Ishikawa (cell line): ENCODE results near the gene SCP2D1.

ENCODE experiments used
- CEBPB ChIP-seq: IDR thresholded peaks from 2 replicates; pipeline ENCODE4 v1.6.1; 2012
- CREB1 ChIP-seq: IDR thresholded peaks from 2 replicates; pipeline ENCODE4 v1.6.1; 2012; ENCODE audit warnings: low read depth
- EGR1 ChIP-seq: IDR thresholded peaks from 2 replicates; pipeline ENCODE4 v1.6.1; 2012
- EP300 ChIP-seq: IDR thresholded peaks from 2 replicates; pipeline ENCODE4 v1.6.1; 2012; ENCODE audit warnings: borderline replicate concordance
- FOXM1 ChIP-seq: IDR thresholded peaks from 2 replicates; pipeline ENCODE4 v1.6.1; 2012; ENCODE audit warnings: low read depth, borderline replicate concordance
- MAX ChIP-seq: IDR thresholded peaks from 2 replicates; pipeline ENCODE4 v1.6.1; 2012
- NFIC ChIP-seq: IDR thresholded peaks from 2 replicates; pipeline ENCODE4 v1.6.1; 2012
- RAD21 ChIP-seq: IDR thresholded peaks from 2 replicates; pipeline ENCODE4 v1.6.1; 2012; ENCODE audit warnings: low read depth
- REST ChIP-seq: IDR thresholded peaks from 2 replicates; pipeline ENCODE4 v1.6.1; 2012; ENCODE audit warnings: low read depth, mild to moderate bottlenecking
- TAF1 ChIP-seq: IDR thresholded peaks from 2 replicates; pipeline ENCODE4 v1.6.1; 2012; ENCODE audit warnings: low read depth, mild to moderate bottlenecking
- TCF12 ChIP-seq: IDR thresholded peaks from 2 replicates; pipeline ENCODE4 v1.6.1; 2012; ENCODE audit warnings: low read depth
- TEAD4 ChIP-seq: IDR thresholded peaks from 2 replicates; pipeline ENCODE4 v1.6.1; 2012
- USF1 ChIP-seq: IDR thresholded peaks from 2 replicates; pipeline ENCODE4 v1.6.1; 2012
- YY1 ChIP-seq: IDR thresholded peaks from 2 replicates; pipeline ENCODE4 v1.6.1; 2012; ENCODE audit warnings: low read depth
- ZBTB7A ChIP-seq: IDR thresholded peaks from 2 replicates; pipeline ENCODE4 v1.6.1; 2012; ENCODE audit warnings: low read depth

The SCP2D1 gene

GRCh38 chr20:18813483-18813882, at the start of gene SCP2D1:
Gene SCP2D1 (plus strand): TSS chr20:18813783. CDS start chr20:18813816, 33 bp downstream.
- TF ChIP-seq TAF1 (no peak), ZBTB7A (no peak), CREB1 (no peak), REST (no peak), TCF12 (no peak), USF1 (no peak), MAX (no peak), RAD21 (no peak), EGR1 (no peak), FOXM1 (no peak), NFIC (no peak), CEBPB (no peak), TEAD4 (no peak), EP300 (no peak), YY1 (no peak)

- no peak for TF ChIP-seq RAD21
- TF ChIP-seq TCF12: no peak
- no peak for TF ChIP-seq USF1
- TF ChIP-seq CEBPB: no peak
- no peak for TF ChIP-seq REST
- no peak for TF ChIP-seq EP300
- no peak for TF ChIP-seq EGR1
- no peak for TF ChIP-seq NFIC
- no peak for TF ChIP-seq CREB1
- no peak for TF ChIP-seq MAX
- TF ChIP-seq ZBTB7A: no peak
- no peak for TF ChIP-seq FOXM1
Observed at GRCh38 chr20:18767676-18768075, 45.9 kb upstream of the SCP2D1 start.

- no peak for TF ChIP-seq MAX
- no peak for TF ChIP-seq RAD21
- no peak for TF ChIP-seq TAF1
- no peak for TF ChIP-seq EP300
- no peak for TF ChIP-seq YY1
- no peak for TF ChIP-seq TEAD4
- no peak for TF ChIP-seq EGR1
- TF ChIP-seq FOXM1: no peak
- no peak for TF ChIP-seq NFIC
- no peak for TF ChIP-seq CREB1
- no peak for TF ChIP-seq REST
- TF ChIP-seq CEBPB: no peak
Observed at GRCh38 chr20:18773566-18773965, 40.0 kb upstream of the SCP2D1 start.

GRCh38 chr20:18774207-18774606, 39.4 kb upstream of the SCP2D1 start:
- TF ChIP-seq FOXM1: no peak
- no peak for TF ChIP-seq CEBPB
- TF ChIP-seq CREB1: no peak
- no peak for TF ChIP-seq USF1
- TF ChIP-seq RAD21: no peak
- TF ChIP-seq EGR1: no peak
- TF ChIP-seq MAX: no peak
- no peak for TF ChIP-seq REST
- no peak for TF ChIP-seq TCF12
- no peak for TF ChIP-seq NFIC
- no peak for TF ChIP-seq ZBTB7A
- TF ChIP-seq EP300: no peak
- TF ChIP-seq YY1: no peak
- no peak for TF ChIP-seq TEAD4
- no peak for TF ChIP-seq TAF1
